ENCODE results near the gene NPNT. TPM values are rescaled to one million over a fixed set of nuclear protein-coding genes. Genes with fewer than 3 reads are reported as not detected.

NPNT gene
- total RNA-seq, 1 donor from 2014 or later: 74.1 TPM

DNA sequence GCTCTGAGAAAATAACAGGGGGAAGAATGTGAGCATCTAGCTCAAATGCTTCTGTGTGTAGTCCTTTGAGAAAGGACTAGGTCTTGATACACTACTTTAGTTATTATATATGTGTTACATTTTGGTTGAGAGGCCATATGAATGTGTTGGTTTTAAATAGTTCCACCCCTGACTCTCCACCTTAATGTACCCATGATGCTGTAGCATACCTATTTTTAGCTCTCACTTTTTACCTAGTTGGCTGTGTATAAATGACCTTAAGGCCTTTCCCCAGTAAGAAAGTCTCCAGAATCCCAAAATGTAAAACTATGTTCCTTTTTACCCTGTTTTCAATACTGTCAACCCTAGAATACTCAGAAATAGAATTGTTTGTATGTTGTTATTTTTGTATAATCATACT, 20.0 kb upstream of the NPNT start:
- Histone ChIP-seq H3K4me3 (ENCODE audit: low read length in 3 of 3) (peak overlapping the region in 1 of 3 donors; percentile 25), H3K4me1 (ENCODE audit: control insufficient read depth in 3 of 3, insufficient read depth in 3 of 3, low read length in 3 of 3) (peaks cover 7 to 16% (median 15%) of the 10 kb centered on the region in 3 donors), H3K9ac (ENCODE audit: low read depth in 1 of 3, low read length in 3 of 3) (no peak overlapping the region), H3K36me3 (ENCODE audit: control insufficient read depth in 3 of 3, insufficient read depth in 3 of 3, low read length in 3 of 3) (no peaks in the 10 kb centered on the region), H3K27me3 (ENCODE audit: control insufficient read depth in 3 of 3, insufficient read depth in 3 of 3, low read length in 3 of 3) (no peaks in the 10 kb centered on the region), H3K9me3 (ENCODE audit: control insufficient read depth in 3 of 3, low read length in 3 of 3) (no peaks in the 10 kb centered on the region), H3K27ac (ENCODE audit: low read depth, low read length) (peak overlapping the region; percentile 36)

- Histone ChIP-seq H3K27ac (ENCODE audit: low read depth, low read length) (no peak overlapping the region), H3K36me3 (ENCODE audit: control insufficient read depth in 3 of 3, insufficient read depth in 3 of 3, low read length in 3 of 3) (no peaks in the 10 kb centered on the region), H3K27me3 (ENCODE audit: control insufficient read depth in 3 of 3, insufficient read depth in 3 of 3, low read length in 3 of 3) (no peaks in the 10 kb centered on the region), H3K9me3 (ENCODE audit: control insufficient read depth in 3 of 3, low read length in 3 of 3) (no peaks in the 10 kb centered on the region), H3K4me3 (ENCODE audit: low read length in 3 of 3) (no peak overlapping the region), H3K9ac (ENCODE audit: low read depth in 1 of 3, low read length in 3 of 3) (no peak overlapping the region), H3K4me1 (ENCODE audit: control insufficient read depth in 3 of 3, insufficient read depth in 3 of 3, low read length in 3 of 3) (peaks cover 7 to 16% (median 15%) of the 10 kb centered on the region in 3 donors)
Observed at GRCh38 chr4:105878668-105879067, 16.6 kb upstream of the NPNT start.

GRCh38 chr4:105887508-105887907, 7.8 kb upstream of the NPNT start:
- Histone ChIP-seq H3K4me1 (ENCODE audit: control insufficient read depth in 3 of 3, insufficient read depth in 3 of 3, low read length in 3 of 3) (no peaks in the 10 kb centered on the region), H3K36me3 (ENCODE audit: control insufficient read depth in 3 of 3, insufficient read depth in 3 of 3, low read length in 3 of 3) (no peaks in the 10 kb centered on the region), H3K4me3 (ENCODE audit: low read length in 3 of 3) (no peak overlapping the region), H3K27ac (ENCODE audit: low read depth, low read length) (no peak overlapping the region), H3K27me3 (ENCODE audit: control insufficient read depth in 3 of 3, insufficient read depth in 3 of 3, low read length in 3 of 3) (no peaks in the 10 kb centered on the region), H3K9ac (ENCODE audit: low read depth in 1 of 3, low read length in 3 of 3) (no peak overlapping the region), H3K9me3 (ENCODE audit: control insufficient read depth in 3 of 3, low read length in 3 of 3) (no peaks in the 10 kb centered on the region)

GRCh38 chr4:105895583-105896460, 551 bp downstream of the NPNT start:
- Histone ChIP-seq H3K9me3 (ENCODE audit: control insufficient read depth in 3 of 3, low read length in 3 of 3) (no peaks in the 10 kb centered on the region), H3K36me3 (ENCODE audit: control insufficient read depth in 3 of 3, insufficient read depth in 3 of 3, low read length in 3 of 3) (no peaks in the 10 kb centered on the region), H3K4me1 (ENCODE audit: control insufficient read depth in 3 of 3, insufficient read depth in 3 of 3, low read length in 3 of 3) (peaks cover 9 to 17% (median 16%) of the 10 kb centered on the region in 3 donors), H3K9ac (ENCODE audit: low read depth in 1 of 3, low read length in 3 of 3) (peak overlapping the region; percentile 47 to 71 (median 69)), H3K27me3 (ENCODE audit: control insufficient read depth in 3 of 3, insufficient read depth in 3 of 3, low read length in 3 of 3) (peaks cover 0 to 13% (median 2%) of the 10 kb centered on the region in 3 donors), H3K4me3 (ENCODE audit: low read length in 3 of 3) (peak overlapping the region; percentile 67 to 73 (median 70)), H3K27ac (ENCODE audit: low read depth, low read length) (no peak overlapping the region)

- no peaks in the 10 kb centered on the region for H3K9me3 ChIP-seq (ENCODE audit: control insufficient read depth in 3 of 3, low read length in 3 of 3)
- H3K27ac ChIP-seq (ENCODE audit: low read depth, low read length): no peak overlapping the region
- H3K9ac ChIP-seq (ENCODE audit: low read depth in 1 of 3, low read length in 3 of 3): peak overlapping the region; percentile 47 to 71 (median 69)
- H3K4me1 ChIP-seq (ENCODE audit: control insufficient read depth in 3 of 3, insufficient read depth in 3 of 3, low read length in 3 of 3): peaks cover 9 to 17% (median 16%) of the 10 kb centered on the region in 3 donors
- peak overlapping the region; percentile 67 to 73 (median 70) for H3K4me3 ChIP-seq (ENCODE audit: low read length in 3 of 3)
- no peaks in the 10 kb centered on the region for H3K36me3 ChIP-seq (ENCODE audit: control insufficient read depth in 3 of 3, insufficient read depth in 3 of 3, low read length in 3 of 3)
- H3K27me3 ChIP-seq (ENCODE audit: control insufficient read depth in 3 of 3, insufficient read depth in 3 of 3, low read length in 3 of 3): peaks cover 0 to 13% (median 2%) of the 10 kb centered on the region in 3 donors
Observed at GRCh38 chr4:105896461-105896942, 1.2 kb downstream of the NPNT start.

GRCh38 chr4:105896984-105897775, 1.9 kb downstream of the NPNT start:
- peaks cover 0 to 13% (median 2%) of the 10 kb centered on the region in 3 donors for H3K27me3 ChIP-seq (ENCODE audit: control insufficient read depth in 3 of 3, insufficient read depth in 3 of 3, low read length in 3 of 3)
- no peak overlapping the region for H3K9ac ChIP-seq (ENCODE audit: low read depth in 1 of 3, low read length in 3 of 3)
- peaks cover 9 to 17% (median 16%) of the 10 kb centered on the region in 3 donors for H3K4me1 ChIP-seq (ENCODE audit: control insufficient read depth in 3 of 3, insufficient read depth in 3 of 3, low read length in 3 of 3)
- no peak overlapping the region for H3K27ac ChIP-seq (ENCODE audit: low read depth, low read length)
- H3K4me3 ChIP-seq (ENCODE audit: low read length in 3 of 3): no peak overlapping the region
- no peaks in the 10 kb centered on the region for H3K9me3 ChIP-seq (ENCODE audit: control insufficient read depth in 3 of 3, low read length in 3 of 3)
- H3K36me3 ChIP-seq (ENCODE audit: control insufficient read depth in 3 of 3, insufficient read depth in 3 of 3, low read length in 3 of 3): no peaks in the 10 kb centered on the region

- no peak overlapping the region for H3K27ac ChIP-seq (ENCODE audit: low read depth, low read length)
- peaks cover 0 to 13% (median 2%) of the 10 kb centered on the region in 3 donors for H3K27me3 ChIP-seq (ENCODE audit: control insufficient read depth in 3 of 3, insufficient read depth in 3 of 3, low read length in 3 of 3)
- H3K4me3 ChIP-seq (ENCODE audit: low read length in 3 of 3): no peak overlapping the region
- no peak overlapping the region for H3K9ac ChIP-seq (ENCODE audit: low read depth in 1 of 3, low read length in 3 of 3)
- H3K4me1 ChIP-seq (ENCODE audit: control insufficient read depth in 3 of 3, insufficient read depth in 3 of 3, low read length in 3 of 3): peaks cover 5 to 11% (median 10%) of the 10 kb centered on the region in 3 donors
- no peaks in the 10 kb centered on the region for H3K9me3 ChIP-seq (ENCODE audit: control insufficient read depth in 3 of 3, low read length in 3 of 3)
- no peaks in the 10 kb centered on the region for H3K36me3 ChIP-seq (ENCODE audit: control insufficient read depth in 3 of 3, insufficient read depth in 3 of 3, low read length in 3 of 3)
Observed at GRCh38 chr4:105900541-105900940, 5.3 kb downstream of the NPNT start.

DNA sequence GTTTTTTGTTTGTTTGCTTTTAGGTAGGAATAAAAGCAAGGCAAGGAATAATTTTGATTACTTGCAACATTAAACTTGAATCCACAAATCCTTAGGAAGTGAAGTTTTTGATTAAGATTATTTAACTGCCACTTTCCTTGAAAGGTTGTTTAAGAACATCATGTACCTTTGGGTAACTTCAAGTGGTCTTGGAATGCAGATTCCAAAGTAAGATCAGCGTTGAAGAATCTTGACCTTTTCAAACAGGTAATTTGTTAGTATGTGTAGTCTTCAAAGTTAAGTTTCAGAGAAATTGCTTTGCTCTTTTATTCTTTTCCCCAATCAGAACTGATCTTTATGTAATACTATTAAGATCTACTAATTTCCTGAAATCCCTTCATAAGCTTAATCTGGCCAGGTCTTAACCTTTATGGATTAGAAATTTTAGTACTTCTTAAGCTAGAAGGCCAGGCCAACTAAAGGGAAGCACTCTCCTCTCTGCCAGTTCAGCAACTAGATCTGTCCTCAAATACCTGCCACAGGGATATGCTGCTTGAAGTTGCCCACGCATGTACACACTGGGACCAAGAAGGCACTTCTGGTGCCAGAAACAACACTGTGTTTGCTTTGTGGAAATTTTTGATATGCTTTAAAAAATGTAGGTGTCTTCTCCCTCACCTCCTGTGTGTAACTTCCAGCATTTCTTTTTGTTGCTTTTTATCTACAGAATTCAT, 7.4 kb downstream of the NPNT start:
- H3K27ac ChIP-seq (ENCODE audit: low read depth, low read length): no peak overlapping the region
- no peaks in the 10 kb centered on the region for H3K36me3 ChIP-seq (ENCODE audit: control insufficient read depth in 3 of 3, insufficient read depth in 3 of 3, low read length in 3 of 3)
- no peaks in the 10 kb centered on the region for H3K4me1 ChIP-seq (ENCODE audit: control insufficient read depth in 3 of 3, insufficient read depth in 3 of 3, low read length in 3 of 3)
- no peaks in the 10 kb centered on the region for H3K9me3 ChIP-seq (ENCODE audit: control insufficient read depth in 3 of 3, low read length in 3 of 3)
- peaks cover 0 to 3% (median 0%) of the 10 kb centered on the region in 3 donors for H3K27me3 ChIP-seq (ENCODE audit: control insufficient read depth in 3 of 3, insufficient read depth in 3 of 3, low read length in 3 of 3)
- H3K9ac ChIP-seq (ENCODE audit: low read depth in 1 of 3, low read length in 3 of 3): no peak overlapping the region
- H3K4me3 ChIP-seq (ENCODE audit: low read length in 3 of 3): no peak overlapping the region

DNA sequence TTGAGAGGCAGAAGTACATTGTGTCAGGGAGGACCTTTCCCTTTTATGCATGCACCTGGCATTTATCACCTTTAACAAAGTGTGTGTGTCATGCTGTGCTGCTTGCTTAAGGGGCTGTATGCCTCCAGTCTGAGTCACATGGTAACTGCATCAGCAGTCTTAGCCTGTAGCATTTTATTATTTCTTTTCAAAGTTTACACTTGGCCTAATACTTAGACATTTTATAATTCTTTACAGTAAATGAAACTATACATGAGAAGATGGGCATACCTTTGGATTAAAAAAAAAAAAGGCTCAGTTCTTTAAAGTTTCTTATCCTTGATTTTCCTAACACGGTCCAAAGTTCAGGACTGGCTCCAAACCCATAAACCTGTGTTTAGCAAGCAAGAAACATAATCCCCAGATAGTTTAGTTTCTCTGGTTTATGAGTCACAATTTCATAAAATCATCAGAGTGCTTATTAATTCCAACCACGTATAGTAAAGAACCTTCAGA, 14.6 kb downstream of the NPNT start:
- no peaks in the 10 kb centered on the region for H3K9me3 ChIP-seq (ENCODE audit: control insufficient read depth in 3 of 3, low read length in 3 of 3)
- H3K36me3 ChIP-seq (ENCODE audit: control insufficient read depth in 3 of 3, insufficient read depth in 3 of 3, low read length in 3 of 3): no peaks in the 10 kb centered on the region
- no peak overlapping the region for H3K4me3 ChIP-seq (ENCODE audit: low read length in 3 of 3)
- no peak overlapping the region for H3K9ac ChIP-seq (ENCODE audit: low read depth in 1 of 3, low read length in 3 of 3)
- no peaks in the 10 kb centered on the region for H3K27me3 ChIP-seq (ENCODE audit: control insufficient read depth in 3 of 3, insufficient read depth in 3 of 3, low read length in 3 of 3)
- H3K27ac ChIP-seq (ENCODE audit: low read depth, low read length): no peak overlapping the region
- H3K4me1 ChIP-seq (ENCODE audit: control insufficient read depth in 3 of 3, insufficient read depth in 3 of 3, low read length in 3 of 3): no peaks in the 10 kb centered on the region

All from skeletal muscle tissue (tissue), 4 donors.